ENCODE measurements around the gene PLEKHM3. TPM values are rescaled to one million over a fixed set of nuclear protein-coding genes. Genes with fewer than 3 reads are reported as not detected.

Gene PLEKHM3
- total RNA-seq, 1 donor from 2014 or later = 12.5 TPM

- peaks cover 4% of the 10 kb centered on the region for H3K27me3 Mint-ChIP-seq (ENCODE audit: unreplicated experiment)
- no peaks in the 10 kb centered on the region for H3K36me3 Mint-ChIP-seq (ENCODE audit: unreplicated experiment)
- no peak for TF ChIP-seq CTCF (IDR thresholded peaks at IDR 0.05)
- H3K9me3 Mint-ChIP-seq (ENCODE audit: unreplicated experiment) = no peaks in the 10 kb centered on the region
- H3K27ac Mint-ChIP-seq (ENCODE audit: unreplicated experiment) = no peak overlapping the region
- H3K4me3 Mint-ChIP-seq (ENCODE audit: unreplicated experiment) = no peak overlapping the region
- peaks cover 19% of the 10 kb centered on the region for H3K4me1 Mint-ChIP-seq (ENCODE audit: unreplicated experiment)
- DNase-seq (ENCODE audit: extremely low spot score, unreplicated experiment) = no peak
These were observed 253.1 kb downstream of the PLEKHM3 start for GRCh38 chr2:207772081-207772843.

- H3K9me3 Mint-ChIP-seq (ENCODE audit: unreplicated experiment) = no peaks in the 10 kb centered on the region
- H3K27ac Mint-ChIP-seq (ENCODE audit: unreplicated experiment) = no peak overlapping the region
- no peaks in the 10 kb centered on the region for H3K36me3 Mint-ChIP-seq (ENCODE audit: unreplicated experiment)
- DNase-seq (ENCODE audit: extremely low spot score, unreplicated experiment) = no peak
- peaks cover 25% of the 10 kb centered on the region for H3K4me1 Mint-ChIP-seq (ENCODE audit: unreplicated experiment)
- no peak for TF ChIP-seq CTCF (IDR thresholded peaks at IDR 0.05)
- H3K27me3 Mint-ChIP-seq (ENCODE audit: unreplicated experiment) = peaks cover 9% of the 10 kb centered on the region
- H3K4me3 Mint-ChIP-seq (ENCODE audit: unreplicated experiment) = no peak overlapping the region
These were observed 253.9 kb downstream of the PLEKHM3 start for GRCh38 chr2:207771421-207771820.

Other genes starting within 250 kb of the PLEKHM3 start
- gene CRYGD, start 99.0 kb upstream of the PLEKHM3 start, total RNA-seq = not detected in 2 replicates
- not detected in 2 replicates for gene CRYGC, start 104.3 kb upstream of the PLEKHM3 start, total RNA-seq
- gene CRYGB, start 120.6 kb upstream of the PLEKHM3 start, total RNA-seq = not detected in 2 replicates
- gene CRYGA, start 138.1 kb upstream of the PLEKHM3 start, total RNA-seq = not detected in 2 replicates
- gene C2orf80, start 164.5 kb upstream of the PLEKHM3 start, total RNA-seq = not detected in 2 replicates
- gene IDH1, start 229.5 kb upstream of the PLEKHM3 start, total RNA-seq = 49.6 and 52.1 TPM in 2 replicates
- 37.1 and 38.8 TPM in 2 replicates for gene PIKFYVE, start 240.7 kb upstream of the PLEKHM3 start, total RNA-seq